ENCODE results near the gene DIDO1.

The DIDO1 gene

DNA sequence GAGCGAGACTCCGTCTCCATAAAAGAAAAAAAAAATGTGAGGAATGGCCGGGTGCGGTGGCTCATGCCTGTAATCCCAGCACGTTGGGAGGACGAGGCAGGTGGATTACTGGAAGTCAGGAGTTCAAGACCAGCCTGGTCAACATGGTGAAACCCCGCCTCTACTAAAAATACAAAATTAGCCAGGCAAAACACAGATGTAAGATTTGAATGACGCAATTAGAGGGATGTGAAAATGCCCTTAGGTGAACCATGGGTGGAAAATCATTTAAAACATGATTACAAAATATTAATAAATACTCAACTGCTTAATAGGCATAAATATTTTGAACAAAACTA, 88.5 kb downstream of the DIDO1 start:
- TF ChIP-seq SIN3A (IDR thresholded peaks at IDR 0.05; ENCODE audit: borderline replicate concordance, insufficient read depth, low read length) (no peak), POLR2AphosphoS5 (IDR thresholded peaks at IDR 0.05; ENCODE audit: low read depth, low read length) (no peak), FOXP2 (optimal IDR thresholded peaks at IDR 0.05; ENCODE audit: borderline replicate concordance, extremely low read depth, extremely low read length, insufficient read depth) (no peak)
- TF ChIP-seq, protein P1, sequence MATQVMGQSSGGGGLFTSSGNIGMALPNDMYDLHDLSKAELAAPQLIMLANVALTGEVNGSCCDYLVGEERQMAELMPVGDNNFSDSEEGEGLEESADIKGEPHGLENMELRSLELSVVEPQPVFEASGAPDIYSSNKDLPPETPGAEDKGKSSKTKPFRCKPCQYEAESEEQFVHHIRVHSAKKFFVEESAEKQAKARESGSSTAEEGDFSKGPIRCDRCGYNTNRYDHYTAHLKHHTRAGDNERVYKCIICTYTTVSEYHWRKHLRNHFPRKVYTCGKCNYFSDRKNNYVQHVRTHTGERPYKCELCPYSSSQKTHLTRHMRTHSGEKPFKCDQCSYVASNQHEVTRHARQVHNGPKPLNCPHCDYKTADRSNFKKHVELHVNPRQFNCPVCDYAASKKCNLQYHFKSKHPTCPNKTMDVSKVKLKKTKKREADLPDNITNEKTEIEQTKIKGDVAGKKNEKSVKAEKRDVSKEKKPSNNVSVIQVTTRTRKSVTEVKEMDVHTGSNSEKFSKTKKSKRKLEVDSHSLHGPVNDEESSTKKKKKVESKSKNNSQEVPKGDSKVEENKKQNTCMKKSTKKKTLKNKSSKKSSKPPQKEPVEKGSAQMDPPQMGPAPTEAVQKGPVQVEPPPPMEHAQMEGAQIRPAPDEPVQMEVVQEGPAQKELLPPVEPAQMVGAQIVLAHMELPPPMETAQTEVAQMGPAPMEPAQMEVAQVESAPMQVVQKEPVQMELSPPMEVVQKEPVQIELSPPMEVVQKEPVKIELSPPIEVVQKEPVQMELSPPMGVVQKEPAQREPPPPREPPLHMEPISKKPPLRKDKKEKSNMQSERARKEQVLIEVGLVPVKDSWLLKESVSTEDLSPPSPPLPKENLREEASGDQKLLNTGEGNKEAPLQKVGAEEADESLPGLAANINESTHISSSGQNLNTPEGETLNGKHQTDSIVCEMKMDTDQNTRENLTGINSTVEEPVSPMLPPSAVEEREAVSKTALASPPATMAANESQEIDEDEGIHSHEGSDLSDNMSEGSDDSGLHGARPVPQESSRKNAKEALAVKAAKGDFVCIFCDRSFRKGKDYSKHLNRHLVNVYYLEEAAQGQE (IDR thresholded peaks at IDR 0.05; ENCODE audit: insufficient read depth in 1 of 2, low read depth in 2 of 2, low read length in 2 of 2), result no peak

GRCh38 chr20:62836967-62837490, 89.3 kb downstream of the DIDO1 start:
- TF ChIP-seq SIN3A (IDR thresholded peaks at IDR 0.05; ENCODE audit: borderline replicate concordance, insufficient read depth, low read length) (no peak), POLR2AphosphoS5 (IDR thresholded peaks at IDR 0.05; ENCODE audit: low read depth, low read length) (no peak), FOXP2 (optimal IDR thresholded peaks at IDR 0.05; ENCODE audit: borderline replicate concordance, extremely low read depth, extremely low read length, insufficient read depth) (no peak), TAF1 (IDR thresholded peaks at IDR 0.05; ENCODE audit: borderline replicate concordance, insufficient read depth, low read length) (no peak)
- TF ChIP-seq, protein P1 (IDR thresholded peaks at IDR 0.05; ENCODE audit: insufficient read depth in 1 of 2, low read depth in 2 of 2, low read length in 2 of 2), result no peak

DNA sequence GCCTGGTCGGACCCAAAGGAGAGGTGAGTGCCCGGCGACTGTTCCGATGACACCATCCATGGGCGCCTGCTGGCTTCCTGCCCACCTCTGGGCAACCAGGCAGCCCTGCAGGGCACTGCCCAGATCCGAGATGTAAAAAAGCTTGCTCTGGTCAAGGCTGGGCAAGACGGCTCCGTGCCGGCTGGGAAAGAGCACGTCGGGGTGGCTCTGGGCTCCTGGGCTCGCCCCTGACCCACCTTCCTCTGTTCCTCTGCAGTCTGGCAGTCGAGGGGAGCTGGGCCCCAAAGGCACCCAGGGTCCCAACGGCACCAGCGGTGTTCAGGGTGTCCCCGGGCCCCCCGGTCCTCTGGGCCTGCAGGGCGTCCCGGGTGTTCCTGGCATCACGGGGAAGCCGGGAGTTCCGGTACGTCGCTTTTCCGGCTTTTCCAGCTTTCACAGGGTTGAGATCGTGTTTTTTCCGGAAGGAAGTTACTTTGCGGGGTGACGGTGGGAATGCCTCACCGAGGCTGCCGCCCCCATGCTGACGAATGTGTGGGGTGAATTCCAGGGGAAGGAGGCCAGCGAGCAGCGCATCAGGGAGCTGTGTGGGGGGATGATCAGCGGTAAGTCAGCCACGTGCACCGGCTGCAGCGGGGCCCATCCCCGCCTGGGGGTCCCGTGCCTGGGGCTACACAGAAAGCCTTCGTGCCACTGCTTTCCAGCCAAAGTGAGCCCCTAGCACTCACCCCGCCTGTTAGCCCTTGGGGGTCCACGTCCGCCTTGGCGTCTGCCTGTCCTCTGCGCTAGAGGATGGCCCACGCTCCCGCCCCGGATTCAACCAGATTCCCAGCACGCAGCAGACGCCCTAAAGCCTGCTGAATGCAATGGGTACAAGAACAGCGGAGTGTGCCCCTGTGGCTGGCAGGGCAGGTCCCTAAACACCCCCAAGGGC, 90.1 kb downstream of the DIDO1 start:
- no peak for TF ChIP-seq SIN3A (IDR thresholded peaks at IDR 0.05; ENCODE audit: borderline replicate concordance, insufficient read depth, low read length)
- no peak for TF ChIP-seq FOXP2 (optimal IDR thresholded peaks at IDR 0.05; ENCODE audit: borderline replicate concordance, extremely low read depth, extremely low read length, insufficient read depth)
- TF ChIP-seq TAF1 (IDR thresholded peaks at IDR 0.05; ENCODE audit: borderline replicate concordance, insufficient read depth, low read length), result no peak
- TF ChIP-seq, protein P1 (IDR thresholded peaks at IDR 0.05; ENCODE audit: insufficient read depth in 1 of 2, low read depth in 2 of 2, low read length in 2 of 2), result no peak
- TF ChIP-seq POLR2AphosphoS5 (IDR thresholded peaks at IDR 0.05; ENCODE audit: low read depth, low read length), result no peak

DNA sequence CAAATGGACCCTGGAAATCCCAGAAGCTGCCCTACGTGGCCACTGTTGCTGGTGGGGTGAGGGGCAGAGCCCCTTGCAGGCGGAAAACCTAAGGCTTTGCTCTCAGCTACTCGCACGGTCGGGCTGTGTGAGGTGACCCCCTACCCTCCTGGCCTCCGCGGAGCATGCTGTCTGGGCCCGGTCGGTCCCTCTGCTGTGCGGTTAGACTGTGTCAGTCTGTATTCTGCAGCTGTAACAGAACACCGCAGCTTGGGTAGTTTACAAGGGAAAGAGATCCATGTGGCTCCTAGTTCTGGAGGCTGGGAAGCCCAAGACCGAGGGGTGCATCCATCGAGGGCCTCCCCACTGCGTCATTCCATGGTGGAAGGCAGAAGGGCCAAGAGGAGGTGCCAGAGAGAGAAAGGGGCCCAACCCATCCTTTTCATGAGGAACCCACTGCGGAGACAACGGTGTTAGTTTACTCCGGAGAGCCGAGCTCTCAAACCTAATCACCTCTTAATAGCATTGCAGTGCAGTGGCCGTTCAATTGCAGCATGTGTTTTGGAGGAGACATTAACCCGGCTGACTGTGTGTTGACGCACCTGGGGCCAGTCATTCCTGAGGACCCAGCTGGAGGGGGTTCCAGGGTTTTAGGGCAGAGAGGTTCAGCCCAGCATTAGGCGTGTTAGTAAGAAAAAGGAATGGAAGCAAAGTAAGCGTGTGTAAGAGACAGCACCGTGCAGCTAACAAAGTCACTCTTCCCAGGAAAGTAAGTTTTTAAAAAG, 91.2 kb downstream of the DIDO1 start:
- TF ChIP-seq POLR2AphosphoS5 (IDR thresholded peaks at IDR 0.05; ENCODE audit: low read depth, low read length) (no peak), FOXP2 (optimal IDR thresholded peaks at IDR 0.05; ENCODE audit: borderline replicate concordance, extremely low read depth, extremely low read length, insufficient read depth) (no peak), TAF1 (IDR thresholded peaks at IDR 0.05; ENCODE audit: borderline replicate concordance, insufficient read depth, low read length) (no peak), SIN3A (IDR thresholded peaks at IDR 0.05; ENCODE audit: borderline replicate concordance, insufficient read depth, low read length) (no peak)
- TF ChIP-seq, protein P1 (IDR thresholded peaks at IDR 0.05; ENCODE audit: insufficient read depth in 1 of 2, low read depth in 2 of 2, low read length in 2 of 2), result no peak
